NCI-H2196 treated with DMSO at 0.1 percent for 48 hours (cell line): Measurements from ENCODE around the gene TBC1D5.
"Not testable (repeated sequence)": the region's sequence is repeated elsewhere in the genome, so short reads cannot be mapped to it uniquely, and the experiment has no call there.

Source experiments
- DNase-seq: peaks from one replicate; lab custom pipeline; 2025; ENCODE audit not compliant: unreplicated experiment; lab: John Stamatoyannopoulos, UW

TBC1D5 gene, protein sequence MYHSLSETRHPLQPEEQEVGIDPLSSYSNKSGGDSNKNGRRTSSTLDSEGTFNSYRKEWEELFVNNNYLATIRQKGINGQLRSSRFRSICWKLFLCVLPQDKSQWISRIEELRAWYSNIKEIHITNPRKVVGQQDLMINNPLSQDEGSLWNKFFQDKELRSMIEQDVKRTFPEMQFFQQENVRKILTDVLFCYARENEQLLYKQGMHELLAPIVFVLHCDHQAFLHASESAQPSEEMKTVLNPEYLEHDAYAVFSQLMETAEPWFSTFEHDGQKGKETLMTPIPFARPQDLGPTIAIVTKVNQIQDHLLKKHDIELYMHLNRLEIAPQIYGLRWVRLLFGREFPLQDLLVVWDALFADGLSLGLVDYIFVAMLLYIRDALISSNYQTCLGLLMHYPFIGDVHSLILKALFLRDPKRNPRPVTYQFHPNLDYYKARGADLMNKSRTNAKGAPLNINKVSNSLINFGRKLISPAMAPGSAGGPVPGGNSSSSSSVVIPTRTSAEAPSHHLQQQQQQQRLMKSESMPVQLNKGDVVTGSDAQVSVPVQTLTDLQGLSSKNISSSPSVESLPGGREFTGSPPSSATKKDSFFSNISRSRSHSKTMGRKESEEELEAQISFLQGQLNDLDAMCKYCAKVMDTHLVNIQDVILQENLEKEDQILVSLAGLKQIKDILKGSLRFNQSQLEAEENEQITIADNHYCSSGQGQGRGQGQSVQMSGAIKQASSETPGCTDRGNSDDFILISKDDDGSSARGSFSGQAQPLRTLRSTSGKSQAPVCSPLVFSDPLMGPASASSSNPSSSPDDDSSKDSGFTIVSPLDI

DNA sequence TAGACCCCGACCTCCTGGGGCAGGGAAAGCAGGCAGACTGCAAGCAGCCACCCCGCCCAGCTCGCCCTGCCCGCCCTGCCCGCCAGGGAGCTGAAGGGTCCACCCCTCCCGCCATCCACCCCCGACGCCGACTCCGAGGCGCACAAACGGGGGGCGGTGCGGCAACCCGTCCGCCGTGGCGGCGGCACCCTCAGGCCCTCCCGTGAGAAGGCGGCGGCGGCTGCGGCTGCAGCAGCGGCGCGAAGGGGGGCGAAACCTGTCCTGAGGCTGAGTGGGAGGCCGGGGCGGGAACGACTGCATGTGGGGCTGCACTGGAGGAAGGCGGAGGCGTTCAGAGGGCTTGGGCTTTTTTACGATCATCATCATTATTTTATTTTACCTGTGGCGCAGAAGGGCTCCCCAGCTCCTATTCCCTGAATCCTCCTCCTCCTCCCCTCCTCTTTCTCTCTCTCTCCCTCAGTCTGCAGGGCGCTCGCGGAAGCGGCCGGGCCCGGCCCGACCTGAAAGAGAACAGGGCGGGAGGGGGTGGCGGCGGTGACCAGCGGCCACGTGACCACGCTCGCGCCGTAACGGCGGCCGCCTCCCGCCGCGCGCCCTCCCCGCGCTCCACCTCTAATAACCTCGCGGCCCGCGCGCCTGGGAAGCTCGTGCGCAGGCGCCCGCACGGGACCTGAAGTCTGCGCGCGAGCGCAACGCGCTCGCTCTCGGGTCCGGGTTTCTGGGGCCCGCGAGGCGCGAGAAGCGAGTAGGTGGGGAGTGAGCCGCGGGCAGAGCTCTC is at the start of gene TBC1D5:
TBC1D5 (minus strand) TSS at position 530 of the 778 bp plus-strand sequence. CDS start 234,061 bp downstream, outside the sequence.
- DNase-seq, result peak; percentile 82

DNA sequence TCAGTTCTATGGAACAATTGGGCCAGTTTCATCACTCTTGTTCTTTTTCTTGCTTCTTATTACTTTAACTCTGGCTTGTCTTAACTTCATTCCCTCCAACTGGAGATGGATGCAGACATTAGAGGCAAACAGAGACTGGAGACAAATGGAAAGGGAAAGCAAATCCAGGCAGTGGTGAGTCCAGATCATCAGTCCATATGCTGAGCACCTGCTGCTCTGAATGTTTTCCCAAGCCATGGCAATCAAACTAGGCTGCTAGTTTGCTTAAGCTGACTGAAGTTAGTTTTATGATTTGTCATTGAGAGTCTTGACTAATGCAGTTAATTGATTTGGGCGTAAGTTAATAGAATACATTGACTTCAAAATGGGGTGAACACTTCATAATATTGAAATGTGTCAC is 41.0 kb upstream of the TBC1D5 start:
- no peak for DNase-seq

DNA sequence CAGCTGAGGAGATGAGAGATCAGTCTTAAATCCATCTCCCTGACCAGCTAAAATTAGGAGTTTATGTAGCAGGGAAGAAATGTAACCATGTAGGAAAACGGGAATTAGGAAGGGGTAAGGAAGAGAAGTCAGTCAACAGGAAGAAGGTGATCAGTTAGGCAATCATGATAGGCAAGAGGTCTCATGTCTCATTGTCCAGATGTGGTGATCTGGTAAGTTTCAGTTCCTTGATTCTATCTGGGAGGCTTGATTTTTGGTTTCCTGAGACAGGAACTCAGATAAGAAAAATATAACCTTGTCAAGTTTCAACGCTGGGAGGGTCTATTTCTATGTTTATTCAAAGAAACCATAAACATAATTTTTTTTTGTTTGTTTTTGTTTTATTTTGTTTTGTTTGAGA is 40.3 kb upstream of the TBC1D5 start:
- DNase-seq, result no peak

DNA sequence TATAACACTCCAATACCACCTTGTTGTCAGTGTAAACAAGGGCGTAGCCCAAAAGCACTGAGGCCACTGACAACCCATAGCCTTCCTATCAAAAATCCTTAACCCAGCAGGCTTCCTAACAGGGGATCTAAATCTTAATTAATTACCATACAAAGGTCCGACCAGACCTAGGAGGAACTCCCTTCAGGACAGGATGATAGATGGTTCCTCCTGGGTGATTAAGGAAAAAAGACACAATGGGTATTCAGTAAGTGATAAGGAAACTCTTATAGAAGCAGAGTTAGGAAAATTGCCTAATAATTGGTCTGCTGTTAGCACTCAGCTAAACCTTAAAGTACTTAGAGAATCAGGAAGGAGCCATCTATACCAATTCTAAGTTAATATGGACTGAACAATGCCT is 37.9 kb upstream of the TBC1D5 start:
- not testable (repeated sequence) for DNase-seq

DNA sequence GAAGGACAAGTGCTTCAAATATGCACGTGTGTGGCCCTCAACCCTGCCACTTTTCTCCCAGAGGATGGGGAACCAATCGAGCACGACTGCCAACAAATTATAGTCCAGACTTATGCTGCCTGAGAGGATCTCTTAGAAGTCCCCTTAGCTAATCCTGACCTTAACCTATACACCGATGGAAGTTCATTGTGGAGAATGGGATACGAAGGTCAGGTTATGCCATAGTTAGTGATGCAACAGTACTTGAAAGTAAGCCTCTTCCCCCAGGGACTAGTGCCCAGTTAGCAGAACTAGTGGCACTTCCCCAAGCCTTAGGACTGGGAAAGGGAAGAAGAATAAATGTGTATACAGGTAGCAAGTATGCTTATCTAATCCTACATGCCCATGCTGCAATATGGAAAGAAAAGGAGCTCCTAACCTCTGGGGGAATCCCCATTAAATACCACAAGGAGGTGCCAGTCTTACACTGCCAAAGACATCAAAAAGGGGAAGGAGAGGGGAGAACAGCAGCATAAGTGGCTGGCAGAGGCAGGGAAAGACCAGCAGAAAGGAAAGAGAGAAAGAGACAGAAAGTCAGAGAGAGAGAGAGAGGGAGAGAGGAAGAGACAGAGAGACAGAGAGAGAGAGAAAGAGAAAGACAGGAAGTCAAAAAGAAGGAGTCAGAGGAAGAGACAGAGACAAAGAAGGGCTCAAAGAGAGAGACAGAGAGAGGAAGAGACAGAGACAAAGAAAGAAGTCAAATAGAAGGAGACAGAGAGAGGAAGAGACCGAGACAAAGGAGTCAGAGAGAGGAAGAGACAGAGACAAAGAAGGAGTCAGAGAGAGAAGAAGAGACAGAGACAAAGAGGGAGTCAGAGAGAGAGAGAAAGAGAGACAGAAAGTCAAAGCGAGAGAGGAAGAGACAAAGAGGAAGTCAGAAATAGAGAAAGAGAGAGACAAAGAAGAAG is 37.1 kb upstream of the TBC1D5 start:
- DNase-seq, result not testable (repeated sequence)

DNA sequence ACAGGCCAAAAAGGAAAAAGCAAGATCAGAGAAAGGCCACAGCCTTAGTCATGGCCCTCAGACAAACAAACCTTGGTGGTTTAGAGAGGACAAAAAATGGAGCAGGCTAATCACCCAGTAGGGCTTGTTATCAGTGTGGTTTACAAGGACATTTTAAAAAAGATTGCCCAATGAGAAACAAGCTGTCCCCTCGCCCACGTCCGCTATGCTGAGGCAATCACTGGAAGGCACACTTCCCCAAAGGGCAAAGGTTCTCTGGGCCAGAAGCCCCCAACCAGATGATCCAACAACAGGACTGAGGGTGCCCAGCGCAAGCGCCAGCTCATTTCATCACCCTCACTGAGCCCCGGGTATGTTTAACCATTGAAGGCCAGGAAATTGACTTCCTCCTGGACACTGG is 34.9 kb upstream of the TBC1D5 start:
- DNase-seq, result not testable (repeated sequence)

DNA sequence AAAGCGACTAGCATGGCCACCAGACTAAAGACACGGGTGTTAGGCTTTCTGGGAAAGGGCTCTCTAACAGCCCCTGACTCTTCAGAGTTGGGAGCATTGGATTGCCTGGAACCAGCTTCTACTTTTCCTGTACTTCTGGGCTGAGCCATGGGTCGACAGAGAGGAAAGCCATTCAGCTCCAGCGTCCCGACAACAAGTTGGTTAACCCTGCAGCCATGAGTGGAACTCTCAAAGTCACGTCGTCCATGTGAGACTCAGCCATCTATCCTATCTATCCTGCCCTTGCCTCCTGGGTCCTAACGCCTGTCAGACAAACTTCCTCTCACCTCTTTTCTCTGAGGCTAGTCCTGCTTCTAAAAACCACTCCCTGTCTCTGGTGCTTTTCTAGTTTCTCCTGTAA is 32.6 kb upstream of the TBC1D5 start:
- no peak for DNase-seq

DNA sequence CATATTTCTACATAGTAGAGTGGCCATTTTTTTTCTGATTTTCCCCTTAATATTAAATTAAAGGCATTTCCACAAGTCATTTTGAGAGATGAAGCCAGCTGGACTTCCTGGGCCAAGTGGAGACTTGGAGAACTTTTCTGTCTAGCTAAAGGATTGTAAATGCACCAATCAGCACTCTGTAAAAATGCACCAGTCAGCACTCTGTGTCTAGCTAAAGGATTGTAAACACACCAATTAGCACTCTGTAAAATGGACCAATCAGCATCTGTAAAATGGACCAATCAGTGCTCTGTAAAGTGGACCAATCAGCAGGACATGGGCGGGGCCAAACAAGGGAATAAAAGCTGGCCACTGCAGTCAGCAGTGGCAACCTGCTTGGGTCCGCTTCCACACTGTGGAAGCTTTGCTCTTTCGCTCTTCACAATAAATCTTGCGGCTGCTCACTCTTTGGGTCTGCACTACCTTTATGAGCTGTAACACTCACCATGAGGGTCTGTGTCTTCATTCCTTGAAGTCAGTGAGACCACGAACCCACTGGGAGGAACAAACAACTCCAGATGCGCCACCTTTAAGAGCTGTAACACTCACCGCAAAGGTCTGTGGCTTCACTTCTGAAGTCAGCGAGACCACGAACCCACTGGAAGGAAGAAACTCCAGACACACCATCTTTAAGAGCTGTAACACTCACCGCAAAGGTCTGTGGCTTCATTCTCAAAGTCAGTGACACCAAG is 31.9 kb upstream of the TBC1D5 start:
- not testable (repeated sequence) for DNase-seq

DNA sequence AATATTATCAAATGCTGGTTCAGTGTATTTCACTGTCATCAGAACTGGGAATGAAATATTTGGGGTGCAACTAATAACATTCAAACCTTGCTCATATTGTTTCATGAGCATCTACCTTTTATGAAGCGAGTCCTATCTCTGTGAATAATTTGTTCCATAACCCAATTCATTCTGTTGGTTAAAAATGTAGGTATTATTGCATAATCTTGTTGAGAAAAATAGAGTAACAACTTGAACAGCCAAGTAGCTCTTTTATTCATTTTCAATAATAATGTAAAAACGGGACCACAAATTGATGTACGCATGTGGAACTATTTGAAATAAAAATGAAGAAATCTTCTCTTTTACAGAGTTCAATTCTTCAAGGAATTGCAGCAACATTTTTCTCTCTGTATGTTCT is 30.1 kb upstream of the TBC1D5 start:
- DNase-seq, result no peak

DNA sequence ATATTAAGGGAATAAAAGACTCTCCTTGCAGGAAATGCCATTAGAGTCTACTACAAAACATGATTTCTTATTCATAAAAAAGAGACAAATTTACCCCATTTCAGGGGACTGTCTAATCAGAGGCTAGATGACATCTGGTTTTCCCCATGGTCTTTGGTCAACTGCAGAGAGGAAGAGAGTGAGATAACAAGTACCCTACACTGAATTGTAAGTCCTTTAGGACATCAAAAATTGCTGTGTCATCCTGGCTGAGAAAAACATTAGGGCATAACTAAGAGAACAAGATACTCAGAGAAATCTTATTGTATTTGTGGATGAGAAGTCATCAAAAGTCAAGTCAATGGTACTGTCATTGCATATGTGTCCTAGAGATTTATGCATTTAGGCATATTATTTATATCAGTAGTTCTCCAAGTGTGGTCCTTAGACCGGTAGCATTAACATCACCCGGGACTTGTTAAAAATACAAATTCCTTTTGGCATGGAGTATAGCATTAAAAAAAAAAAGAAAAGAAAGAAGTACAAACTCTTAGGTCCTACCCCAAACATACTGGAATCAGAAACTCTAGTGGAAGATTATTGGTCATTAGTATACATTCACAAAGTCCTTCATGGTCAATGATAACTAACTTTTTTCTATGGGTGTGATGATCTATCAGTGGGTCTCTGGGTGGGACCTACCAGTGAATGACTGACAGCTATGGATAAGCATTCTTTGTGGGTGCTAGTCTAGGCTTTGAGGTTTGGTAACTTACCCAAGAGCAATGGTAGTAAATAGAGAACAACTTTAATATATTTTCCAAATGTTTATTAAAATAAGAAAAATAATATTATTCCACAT is 29.0 kb upstream of the TBC1D5 start:
- no peak for DNase-seq

DNA sequence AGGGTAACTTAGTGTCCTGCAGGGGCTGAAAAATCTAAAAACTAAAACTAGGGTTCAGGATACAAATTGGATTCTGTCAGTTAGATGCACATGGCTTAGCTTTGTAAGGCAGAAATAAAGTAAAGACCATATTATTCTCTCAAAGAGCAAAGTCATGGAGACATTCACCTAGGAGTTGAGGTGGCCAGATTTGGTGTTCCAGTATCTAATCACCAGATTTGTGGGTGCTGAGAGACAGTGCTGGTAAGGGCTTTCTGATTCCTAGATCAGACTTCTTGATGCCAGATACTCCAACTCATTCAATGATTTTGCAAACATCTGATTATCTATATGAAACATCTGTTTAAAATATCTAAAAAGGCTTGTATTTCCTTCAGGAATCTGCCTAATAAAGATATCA is 28.3 kb upstream of the TBC1D5 start:
- no peak for DNase-seq

DNA sequence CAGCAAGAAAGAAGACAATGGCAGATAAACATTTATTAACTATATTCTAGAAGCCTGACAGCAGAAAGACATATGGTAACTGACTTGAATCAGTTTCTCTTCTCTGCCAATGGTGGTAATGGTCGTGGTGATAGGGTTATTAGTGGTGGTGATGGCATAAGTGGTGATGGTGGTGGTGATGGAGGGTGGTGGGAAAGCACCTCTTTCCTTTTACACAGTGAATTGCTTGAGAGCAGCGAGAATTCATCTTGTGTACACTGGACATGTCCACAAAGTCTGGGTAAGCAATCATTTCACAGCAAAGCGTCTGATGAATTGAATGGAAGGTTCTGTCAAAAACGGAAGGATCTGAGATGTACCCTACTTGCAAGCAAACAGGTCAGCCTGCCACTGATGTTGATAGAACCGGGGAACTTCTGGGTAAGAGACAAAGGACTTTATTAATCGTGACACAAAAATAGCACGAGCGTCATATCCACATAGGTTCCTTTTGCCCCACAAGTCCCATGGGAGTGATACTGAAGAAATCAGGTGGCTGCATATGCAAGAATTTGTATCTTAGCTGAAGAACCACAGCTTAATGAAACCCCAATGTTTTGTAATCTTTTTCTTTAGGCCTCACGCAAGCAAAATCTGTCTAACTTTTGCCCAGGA is 23.5 kb upstream of the TBC1D5 start:
- DNase-seq, result no peak

DNA sequence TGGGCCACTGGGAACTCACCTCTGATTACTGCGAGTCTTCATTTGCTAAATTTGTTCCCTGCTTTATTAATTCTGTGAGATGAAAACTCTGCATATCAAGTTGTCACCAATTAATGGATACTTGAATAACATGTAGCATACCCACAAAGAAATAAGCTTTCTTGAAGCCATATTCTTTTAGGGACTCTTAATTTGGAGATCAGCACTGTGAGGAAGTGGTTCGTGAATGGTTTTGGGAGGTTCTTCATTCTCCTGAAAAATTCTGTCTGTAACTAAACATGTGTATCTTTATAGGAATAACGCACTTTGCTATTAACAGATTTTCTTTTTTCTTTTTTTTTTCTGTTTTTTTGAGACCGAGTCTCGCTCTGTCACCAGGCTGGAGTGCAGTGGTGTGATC is 19.1 kb upstream of the TBC1D5 start:
- no peak for DNase-seq

DNA sequence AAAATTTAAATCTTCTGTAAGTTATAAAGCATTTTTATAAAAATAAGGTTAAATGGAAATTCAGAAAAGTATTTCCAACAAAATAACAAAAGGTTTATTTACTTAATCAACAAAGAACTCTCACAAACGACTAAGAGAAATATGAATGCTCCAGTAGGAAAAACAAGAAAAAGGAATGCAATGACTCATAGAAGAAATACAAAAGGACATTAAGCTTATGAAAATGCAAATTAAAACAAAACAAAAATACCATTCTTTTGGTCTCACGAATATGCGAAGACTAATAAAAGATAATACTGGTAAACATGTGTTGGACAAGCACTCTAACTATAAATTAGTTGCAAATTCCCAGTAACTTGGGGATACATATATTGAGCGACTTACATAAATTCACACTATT is 17.5 kb upstream of the TBC1D5 start:
- no peak for DNase-seq

DNA sequence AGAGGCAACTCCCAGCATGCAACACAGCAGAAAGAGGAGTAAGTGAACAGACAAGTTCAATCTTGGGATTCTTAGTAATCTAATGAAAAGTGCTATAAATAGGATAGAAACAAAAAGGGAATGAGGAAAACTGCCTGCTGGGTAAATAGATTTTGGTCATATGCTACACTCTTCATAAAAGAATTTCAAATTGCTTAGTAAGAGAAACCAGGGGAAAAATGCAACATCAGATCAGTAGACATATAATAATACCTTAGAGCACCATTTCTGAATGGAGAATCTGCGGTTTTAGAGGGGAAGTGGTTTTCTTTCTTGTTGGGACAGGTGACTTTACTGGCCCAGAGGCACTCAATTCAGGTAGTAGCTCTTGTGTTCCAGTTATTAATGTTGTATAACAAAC is 13.4 kb upstream of the TBC1D5 start:
- DNase-seq, result no peak

DNA sequence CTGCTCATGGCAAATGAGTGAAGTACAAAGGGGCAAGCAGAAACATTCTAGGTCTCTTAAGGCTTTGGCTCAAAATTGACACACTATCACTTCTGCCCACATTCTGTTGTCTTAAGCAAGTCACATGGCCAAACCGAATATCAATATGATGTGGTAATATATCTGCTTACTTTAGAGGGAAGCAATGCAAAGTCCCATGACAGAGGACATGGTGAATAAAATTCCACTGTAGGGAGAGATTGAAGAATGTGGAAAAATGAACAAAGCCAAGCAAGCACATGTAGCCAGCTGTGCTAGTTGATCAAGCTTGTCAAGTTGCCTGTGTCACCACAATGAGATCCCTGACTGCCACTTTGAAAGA is 11.2 kb upstream of the TBC1D5 start:
- DNase-seq, result no peak

DNA sequence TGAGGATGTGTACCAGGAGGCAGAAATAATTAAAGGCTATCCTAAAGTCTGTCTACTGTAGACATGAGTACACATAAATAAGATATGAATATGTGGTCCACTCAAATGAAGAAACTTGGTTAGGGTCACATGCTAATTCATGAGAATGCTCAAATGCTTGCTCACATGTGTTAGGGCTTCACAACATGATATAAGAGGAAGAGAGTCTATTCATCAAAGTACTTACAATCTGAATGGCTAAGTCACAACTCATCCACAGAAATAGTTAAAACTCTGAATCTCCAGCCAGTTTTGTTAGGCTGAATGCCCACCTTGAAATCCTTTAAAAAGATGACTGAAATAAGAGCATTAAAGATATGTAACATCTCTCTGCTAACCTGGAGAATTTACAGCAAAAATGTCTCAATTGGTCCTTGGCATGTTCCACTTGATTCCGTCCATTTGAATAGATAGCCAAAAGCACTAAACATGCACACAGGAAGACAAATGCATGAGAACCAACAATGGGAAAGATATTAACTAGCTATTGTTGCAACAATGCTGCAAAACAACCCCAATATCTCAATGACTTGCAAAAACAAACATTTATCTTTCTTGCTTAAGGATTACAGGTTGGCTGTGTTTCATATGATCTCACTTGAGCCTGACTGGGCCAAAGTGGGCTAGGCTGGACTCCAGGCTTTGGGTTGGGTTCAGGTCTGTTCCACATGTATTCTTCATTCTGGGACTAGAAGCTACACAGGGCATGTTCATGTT is 10.6 kb upstream of the TBC1D5 start:
- DNase-seq, result no peak

DNA sequence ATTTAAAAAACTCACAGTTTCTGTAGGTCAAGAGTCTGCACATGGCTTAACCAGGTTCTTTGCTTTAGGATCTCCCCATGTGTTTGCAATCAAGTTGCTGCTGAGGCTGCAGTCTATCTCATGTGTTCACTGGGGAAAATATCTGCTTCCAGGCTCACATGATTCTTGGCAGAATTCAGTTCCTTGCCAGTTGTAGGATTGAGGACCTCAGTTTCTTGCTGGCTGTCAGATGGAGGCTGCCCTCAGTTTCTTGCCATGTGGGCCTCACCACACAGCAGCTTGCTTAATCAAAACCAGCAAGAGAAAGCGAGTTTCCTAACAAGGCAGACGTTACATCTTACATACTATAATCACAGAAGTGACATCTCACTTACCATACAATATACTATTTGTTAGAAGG is 10.0 kb upstream of the TBC1D5 start:
- no peak for DNase-seq
